DOHH2 (cell line): ENCODE data around the gene PAX6.

Experiments used
- H3F3A ChIP-seq: fragments of 200-600 bp; sonication (generic), shearing (Covaris generic); 2 replicates; pipeline ENCODE4 v1.6.0; 2016; ENCODE audit warnings: antibody characterized with exemption, mild to moderate bottlenecking; ENCODE audit not compliant: control insufficient read depth, insufficient read depth
- H3K27ac ChIP-seq: fragments of 200-600 bp; sonication (generic); 2 replicates; pipeline ENCODE4 v1.5.1; 2014; ENCODE audit warnings: low read depth, mild to moderate bottlenecking, low read length, moderate library complexity
- H3K27me3 ChIP-seq: fragments of 200-600 bp; sonication (generic); 2 replicates; pipeline ENCODE4 v1.6.1; 2014; ENCODE audit warnings: mild to moderate bottlenecking, low read length, mixed read lengths; ENCODE audit not compliant: control insufficient read depth
- H3K36me3 ChIP-seq: fragments of 200-600 bp; sonication (generic); 2 replicates; pipeline ENCODE4 v1.6.1; 2014; ENCODE audit warnings: mild to moderate bottlenecking, low read length, moderate library complexity, mixed read lengths; ENCODE audit not compliant: control insufficient read depth
- H3K4me1 ChIP-seq: fragments of 200-600 bp; sonication (generic); 2 replicates; pipeline ENCODE4 v1.6.1; 2014; ENCODE audit warnings: mild to moderate bottlenecking, low read length, mixed read lengths; ENCODE audit not compliant: control insufficient read depth
- H3K4me2 ChIP-seq: fragments of 200-600 bp; sonication (generic); 2 replicates; pipeline ENCODE4 v1.6.0; 2014; ENCODE audit warnings: mild to moderate bottlenecking, low read length, moderate library complexity
- H3K4me3 ChIP-seq: fragments of 200-600 bp; sonication (generic); 2 replicates; pipeline ENCODE4 v1.5.1; 2014; ENCODE audit warnings: mild to moderate bottlenecking, low read length, mixed read lengths
- H3K79me2 ChIP-seq: fragments of 200-600 bp; sonication (generic); 2 replicates; pipeline ENCODE4 v1.6.1; 2014; ENCODE audit warnings: mild to moderate bottlenecking, low read length, mixed read lengths; ENCODE audit not compliant: control insufficient read depth
- H3K9me2 ChIP-seq: fragments of 200-600 bp; sonication (generic); replicated peaks from 2 replicates; pipeline ENCODE4 v1.6.1; 2014; ENCODE audit warnings: mild to moderate bottlenecking, low read length, mixed read lengths; ENCODE audit not compliant: control insufficient read depth
- H3K9me3 ChIP-seq: fragments of 200-600 bp; sonication (generic); 2 replicates; pipeline ENCODE4 v1.6.1; 2014; ENCODE audit warnings: antibody characterized with exemption, low read length, mixed read lengths; ENCODE audit not compliant: control insufficient read depth, insufficient read depth
- H4K20me1 ChIP-seq: fragments of 200-600 bp; sonication (generic); 2 replicates; pipeline ENCODE4 v1.6.0; 2014; ENCODE audit warnings: low read depth, mild to moderate bottlenecking, antibody characterized with exemption, low read length, moderate library complexity; ENCODE audit not compliant: control insufficient read depth, insufficient read depth
- EZH2phosphoT487 ChIP-seq: fragments of 200-600 bp; sonication (generic); IDR thresholded peaks from 2 replicates; pipeline ENCODE4 v1.6.1; 2017; ENCODE audit warnings: borderline replicate concordance, mild to moderate bottlenecking, antibody characterized with exemption, low read length, moderate library complexity, mixed read lengths
- TF ChIP-seq, protein P1 (sequence below): fragments of 200-600 bp; sonication (generic); IDR thresholded peaks from one replicate; pipeline ENCODE4 v1.5.1; 2014; ENCODE audit warnings: antibody characterized with exemption, mild to moderate bottlenecking, low read depth, low read length; ENCODE audit not compliant: poor library complexity, severe bottlenecking

The PAX6 gene

DNA sequence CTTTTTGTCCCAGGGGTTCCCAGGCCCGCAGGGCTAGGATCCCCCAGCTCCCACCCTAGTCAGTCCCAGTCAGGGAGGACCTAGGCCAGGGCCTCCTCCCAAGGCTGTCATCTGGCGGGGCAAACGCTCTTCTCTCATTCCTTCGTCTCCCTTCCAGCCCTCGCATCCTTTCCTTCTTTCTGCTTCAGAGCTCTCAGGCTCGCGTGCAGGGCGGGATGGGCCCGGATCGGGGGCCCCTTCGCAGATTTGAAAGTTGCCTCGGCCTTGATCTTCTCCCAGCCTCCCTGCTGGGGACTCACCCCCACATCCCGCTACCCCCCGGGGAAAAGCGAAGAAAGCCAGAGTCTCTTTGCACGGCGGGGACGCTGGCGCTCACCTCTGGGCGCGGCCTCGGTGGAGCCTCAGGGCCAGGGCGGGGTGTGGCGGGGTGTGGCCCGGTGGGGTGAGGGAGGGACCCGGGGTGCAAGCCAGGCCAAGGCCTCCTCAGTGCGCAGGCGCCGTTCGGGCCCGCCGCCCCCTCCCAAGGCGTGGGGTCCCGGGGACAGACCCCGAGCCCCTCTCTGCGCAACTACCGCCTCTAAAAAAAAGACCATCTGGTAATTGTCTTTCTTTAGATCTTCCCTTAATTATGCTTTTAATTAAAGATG, 14.8 kb upstream of the PAX6 start:
- Histone ChIP-seq H3K79me2 (no peaks in the 10 kb centered on the region), H3K27me3 (no peaks in the 10 kb centered on the region), H3K9me3 (no peaks in the 10 kb centered on the region), H3F3A (no peaks in the 10 kb centered on the region), H3K9me2 (no peaks in the 10 kb centered on the region), H3K27ac (no peak overlapping the region), H3K4me2 (no peak overlapping the region), H3K4me1 (no peaks in the 10 kb centered on the region), H3K4me3 (no peak overlapping the region), H3K36me3 (no peaks in the 10 kb centered on the region), H4K20me1 (no peaks in the 10 kb centered on the region)
- TF ChIP-seq, protein P1, sequence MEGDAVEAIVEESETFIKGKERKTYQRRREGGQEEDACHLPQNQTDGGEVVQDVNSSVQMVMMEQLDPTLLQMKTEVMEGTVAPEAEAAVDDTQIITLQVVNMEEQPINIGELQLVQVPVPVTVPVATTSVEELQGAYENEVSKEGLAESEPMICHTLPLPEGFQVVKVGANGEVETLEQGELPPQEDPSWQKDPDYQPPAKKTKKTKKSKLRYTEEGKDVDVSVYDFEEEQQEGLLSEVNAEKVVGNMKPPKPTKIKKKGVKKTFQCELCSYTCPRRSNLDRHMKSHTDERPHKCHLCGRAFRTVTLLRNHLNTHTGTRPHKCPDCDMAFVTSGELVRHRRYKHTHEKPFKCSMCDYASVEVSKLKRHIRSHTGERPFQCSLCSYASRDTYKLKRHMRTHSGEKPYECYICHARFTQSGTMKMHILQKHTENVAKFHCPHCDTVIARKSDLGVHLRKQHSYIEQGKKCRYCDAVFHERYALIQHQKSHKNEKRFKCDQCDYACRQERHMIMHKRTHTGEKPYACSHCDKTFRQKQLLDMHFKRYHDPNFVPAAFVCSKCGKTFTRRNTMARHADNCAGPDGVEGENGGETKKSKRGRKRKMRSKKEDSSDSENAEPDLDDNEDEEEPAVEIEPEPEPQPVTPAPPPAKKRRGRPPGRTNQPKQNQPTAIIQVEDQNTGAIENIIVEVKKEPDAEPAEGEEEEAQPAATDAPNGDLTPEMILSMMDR, result no peak
- no peak for TF ChIP-seq EZH2phosphoT487

DNA sequence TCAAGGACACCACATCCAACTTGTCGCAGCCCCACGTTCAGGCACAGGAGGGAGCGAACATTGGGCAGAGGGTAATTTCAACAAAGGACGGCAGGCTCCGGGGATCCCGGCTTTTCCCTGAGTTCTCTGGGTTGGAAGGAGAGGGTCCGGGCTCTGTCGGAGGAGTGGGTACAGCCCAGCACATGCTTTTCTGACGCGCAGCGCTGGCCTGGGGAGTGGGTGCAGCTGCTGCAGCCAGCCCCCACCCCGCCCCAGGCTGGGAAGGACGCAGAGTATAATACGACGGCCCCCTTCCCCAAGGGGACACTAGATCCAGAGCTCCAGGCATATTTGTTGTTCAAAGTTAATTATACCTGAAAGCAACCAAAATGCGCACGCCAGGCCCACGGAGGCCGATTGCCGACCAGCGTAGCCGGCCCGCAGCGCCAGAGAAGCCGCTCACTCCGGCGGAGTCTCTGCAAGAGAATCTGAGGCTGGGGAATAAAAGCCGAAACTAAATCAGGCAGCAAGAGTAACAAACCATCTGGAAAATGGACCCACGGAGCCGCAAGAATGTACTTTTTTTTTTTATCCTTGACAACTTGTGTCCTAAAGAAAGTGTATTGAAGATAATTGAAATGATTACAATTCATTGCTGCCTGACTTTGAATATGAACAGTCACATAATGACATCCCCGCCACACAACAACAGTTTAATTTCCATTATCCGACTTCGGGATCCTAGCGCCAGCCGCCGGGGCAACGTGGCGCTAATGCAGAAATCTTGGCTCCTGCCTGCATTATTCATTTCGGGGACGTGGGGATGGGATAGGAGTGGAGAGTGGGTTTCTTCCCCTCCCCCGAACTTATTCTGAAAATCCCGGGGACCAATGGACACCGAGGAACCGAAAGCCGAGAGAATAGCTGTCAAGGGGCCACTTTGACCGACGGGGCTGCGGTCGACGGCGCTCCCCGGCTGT, 14.0 kb upstream of the PAX6 start:
- Histone ChIP-seq H3K4me1 (no peaks in the 10 kb centered on the region), H3K27ac (no peak overlapping the region), H3K36me3 (no peaks in the 10 kb centered on the region), H4K20me1 (no peaks in the 10 kb centered on the region), H3K9me3 (no peaks in the 10 kb centered on the region), H3K9me2 (no peaks in the 10 kb centered on the region), H3K4me3 (no peak overlapping the region), H3K27me3 (no peaks in the 10 kb centered on the region), H3K4me2 (no peak overlapping the region), H3K79me2 (no peaks in the 10 kb centered on the region), H3F3A (no peaks in the 10 kb centered on the region)
- TF ChIP-seq EZH2phosphoT487, result no peak
- TF ChIP-seq, protein P1, result no peak

DNA sequence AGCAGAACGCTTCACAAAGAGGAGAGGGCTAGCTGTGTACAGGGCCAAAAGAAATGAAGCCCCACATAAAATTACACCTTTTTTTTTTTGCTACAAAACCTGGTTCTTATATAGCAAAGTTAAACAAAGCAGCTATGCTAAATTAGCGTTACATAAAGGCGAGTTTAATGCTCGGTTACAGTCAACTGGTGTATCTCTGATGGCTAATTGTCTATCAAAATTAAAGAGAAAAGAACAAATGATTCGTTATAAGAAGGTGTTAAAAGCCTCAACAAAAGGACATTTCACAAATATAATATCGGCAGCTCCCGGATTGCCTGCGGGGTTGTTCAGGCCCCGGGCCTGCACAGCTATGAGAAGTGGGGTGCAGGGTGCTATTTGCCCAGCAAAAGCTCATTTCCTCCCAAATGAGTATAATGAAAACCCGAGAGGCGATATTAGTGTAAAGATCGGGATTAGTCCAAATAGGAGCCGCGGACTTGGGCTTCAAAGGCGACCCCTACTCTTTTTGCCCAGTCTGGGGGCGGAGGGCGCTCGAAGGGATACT, 13.3 kb upstream of the PAX6 start:
- Histone ChIP-seq H3K79me2 (no peaks in the 10 kb centered on the region), H3K9me3 (no peaks in the 10 kb centered on the region), H3F3A (no peaks in the 10 kb centered on the region), H3K36me3 (no peaks in the 10 kb centered on the region), H3K27me3 (no peaks in the 10 kb centered on the region), H3K4me1 (no peaks in the 10 kb centered on the region), H3K9me2 (no peaks in the 10 kb centered on the region), H3K27ac (no peak overlapping the region), H3K4me2 (no peak overlapping the region), H3K4me3 (no peak overlapping the region), H4K20me1 (no peaks in the 10 kb centered on the region)
- TF ChIP-seq, protein P1, result no peak
- TF ChIP-seq EZH2phosphoT487, result no peak
